ENCODE measurements around the gene CAMK2N2.

- TF ChIP-seq CTCF (IDR thresholded peaks at IDR 0.05; ENCODE audit: low read depth, low read length, poor library complexity, severe bottlenecking): no peak
- no peak for TF ChIP-seq EZH2phosphoT487 (IDR thresholded peaks at IDR 0.05; ENCODE audit: borderline replicate concordance, low read length)
Measured at GRCh38 chr3:184282941-184283340, 21.6 kb upstream of the CAMK2N2 start.

All from DOHH2 (cell line).